GM20000 (cell line): ENCODE data around the gene CALN1.
A peak's percentile ranks its signal among the peaks of the same experiment; 100 is the strongest.

Source experiments
- DNase-seq: peaks from one replicate; pipeline ENCODE4 v3.0.0; 2012; ENCODE audit warnings: low spot score
- TF ChIP-seq, protein P1 (sequence below): IDR thresholded peaks from 2 replicates; pipeline ENCODE4 v1.5.1; 2012; ENCODE audit warnings: mild to moderate bottlenecking, control low read depth; ENCODE audit errors: extremely low read depth, missing control alignments

CALN1 gene

GRCh38 chr7:72408966-72409637, 3.0 kb downstream of the CALN1 start:
- no peak for DNase-seq
- TF ChIP-seq, protein P1, sequence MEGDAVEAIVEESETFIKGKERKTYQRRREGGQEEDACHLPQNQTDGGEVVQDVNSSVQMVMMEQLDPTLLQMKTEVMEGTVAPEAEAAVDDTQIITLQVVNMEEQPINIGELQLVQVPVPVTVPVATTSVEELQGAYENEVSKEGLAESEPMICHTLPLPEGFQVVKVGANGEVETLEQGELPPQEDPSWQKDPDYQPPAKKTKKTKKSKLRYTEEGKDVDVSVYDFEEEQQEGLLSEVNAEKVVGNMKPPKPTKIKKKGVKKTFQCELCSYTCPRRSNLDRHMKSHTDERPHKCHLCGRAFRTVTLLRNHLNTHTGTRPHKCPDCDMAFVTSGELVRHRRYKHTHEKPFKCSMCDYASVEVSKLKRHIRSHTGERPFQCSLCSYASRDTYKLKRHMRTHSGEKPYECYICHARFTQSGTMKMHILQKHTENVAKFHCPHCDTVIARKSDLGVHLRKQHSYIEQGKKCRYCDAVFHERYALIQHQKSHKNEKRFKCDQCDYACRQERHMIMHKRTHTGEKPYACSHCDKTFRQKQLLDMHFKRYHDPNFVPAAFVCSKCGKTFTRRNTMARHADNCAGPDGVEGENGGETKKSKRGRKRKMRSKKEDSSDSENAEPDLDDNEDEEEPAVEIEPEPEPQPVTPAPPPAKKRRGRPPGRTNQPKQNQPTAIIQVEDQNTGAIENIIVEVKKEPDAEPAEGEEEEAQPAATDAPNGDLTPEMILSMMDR: no peak

- TF ChIP-seq, protein P1: no peak
- no peak for DNase-seq
Observed at GRCh38 chr7:72406820-72407403, 5.2 kb downstream of the CALN1 start.

- TF ChIP-seq, protein P1: no peak
- DNase-seq: no peak
Observed at GRCh38 chr7:72405871-72406270, 6.3 kb downstream of the CALN1 start.

- TF ChIP-seq, protein P1: no peak
- DNase-seq: no peak
Observed at GRCh38 chr7:72405418-72405817, 6.7 kb downstream of the CALN1 start.

GRCh38 chr7:72404743-72405142, 7.4 kb downstream of the CALN1 start:
- TF ChIP-seq, protein P1: no peak
- DNase-seq: no peak

DNA sequence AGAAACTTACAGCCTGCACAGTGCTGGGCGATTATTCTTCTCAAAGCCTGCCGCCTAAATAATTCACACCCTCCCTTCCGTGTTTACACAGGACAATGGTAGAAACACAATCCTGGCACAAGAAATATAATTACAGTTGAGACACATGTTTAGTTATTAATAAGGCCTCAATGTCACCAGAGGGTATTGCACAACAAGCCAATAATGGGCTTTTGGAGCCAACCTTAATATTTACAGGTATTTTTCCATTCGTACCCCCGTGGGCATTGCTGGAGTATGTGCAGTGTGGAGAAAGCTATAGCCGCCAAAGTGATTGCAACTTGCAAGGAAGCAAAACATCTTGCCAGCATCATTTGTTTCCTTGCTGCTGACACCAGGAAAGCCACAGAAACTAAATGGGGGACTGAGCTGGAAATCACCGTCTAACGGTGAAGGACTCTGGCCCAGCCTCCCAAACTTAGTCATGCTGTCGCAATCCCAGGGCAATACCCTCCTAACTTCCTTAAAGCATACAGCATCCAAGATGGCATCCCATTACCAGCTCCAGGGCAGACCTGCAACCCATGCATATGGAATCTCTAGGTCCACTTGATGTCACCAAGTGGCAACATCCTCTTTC, 8.6 kb downstream of the CALN1 start:
- TF ChIP-seq, protein P1: no peak
- DNase-seq: peak; percentile 28

- TF ChIP-seq, protein P1: no peak
- DNase-seq: no peak
Observed at GRCh38 chr7:72394016-72394415, 18.1 kb downstream of the CALN1 start.
